GM18505 (cell line): ENCODE measurements around the gene BMPR1A.
"Not testable (repeated sequence)": the region's sequence is repeated elsewhere in the genome, so short reads cannot be mapped to it uniquely, and the experiment has no call there.

Experiments
- ATAC-seq: cut with Tn5 transposase; IDR thresholded peaks from one replicate; pipeline ENCODE4 v1.9.1; 2021; ENCODE audit not compliant: unreplicated experiment
- POLR2A ChIP-seq: IDR thresholded peaks from 4 replicates; pipeline ENCODE4 v1.6.1; 2011; ENCODE audit warnings: borderline replicate concordance; ENCODE audit not compliant: insufficient read depth, insufficient read length; ENCODE audit errors: extremely low read depth

The BMPR1A gene

DNA sequence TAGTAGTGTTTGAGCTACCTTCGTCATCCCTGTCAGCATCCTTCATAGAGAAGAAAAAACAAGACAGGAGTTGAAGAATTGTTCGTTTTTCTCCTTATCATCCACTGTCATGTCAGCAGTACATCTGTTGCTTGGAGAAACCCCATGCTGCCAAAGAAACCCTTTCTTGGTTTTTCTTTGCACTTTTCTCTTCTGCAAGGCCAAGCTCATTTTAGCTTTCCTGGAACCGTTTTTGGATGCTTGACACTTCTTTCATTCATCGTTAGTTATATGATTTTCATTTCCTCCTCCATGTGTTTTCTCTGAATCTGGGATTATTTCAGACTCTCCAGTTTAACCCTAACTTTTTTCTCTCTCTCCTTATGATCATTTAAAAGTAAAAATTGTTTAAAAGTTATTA, 142.1 kb downstream of the BMPR1A start:
- no peak for ATAC-seq
- TF ChIP-seq POLR2A: no peak

DNA sequence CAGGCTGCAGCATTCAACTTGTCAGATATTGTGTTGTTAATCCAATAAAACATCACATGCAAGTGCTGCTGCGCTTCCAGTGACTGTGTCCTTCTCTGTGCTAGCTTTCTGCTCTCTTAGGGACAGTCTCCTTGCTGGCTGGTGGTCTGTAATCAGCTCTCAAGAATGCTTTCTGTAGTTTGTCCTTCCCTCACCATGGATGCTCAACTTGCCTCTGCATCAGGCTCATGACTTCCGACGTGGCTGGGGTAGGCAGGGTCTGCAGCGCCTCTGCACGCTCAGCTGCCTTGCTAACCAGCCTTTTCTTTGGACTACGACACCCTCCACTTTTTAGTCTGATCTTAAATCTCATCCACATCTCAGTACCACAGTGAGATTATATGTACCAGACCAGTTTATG, 142.7 kb downstream of the BMPR1A start:
- ATAC-seq: no peak
- TF ChIP-seq POLR2A: no peak

- no peak for TF ChIP-seq POLR2A
- ATAC-seq: no peak
Observed at GRCh38 chr10:86899670-86900276, 143.4 kb downstream of the BMPR1A start.

DNA sequence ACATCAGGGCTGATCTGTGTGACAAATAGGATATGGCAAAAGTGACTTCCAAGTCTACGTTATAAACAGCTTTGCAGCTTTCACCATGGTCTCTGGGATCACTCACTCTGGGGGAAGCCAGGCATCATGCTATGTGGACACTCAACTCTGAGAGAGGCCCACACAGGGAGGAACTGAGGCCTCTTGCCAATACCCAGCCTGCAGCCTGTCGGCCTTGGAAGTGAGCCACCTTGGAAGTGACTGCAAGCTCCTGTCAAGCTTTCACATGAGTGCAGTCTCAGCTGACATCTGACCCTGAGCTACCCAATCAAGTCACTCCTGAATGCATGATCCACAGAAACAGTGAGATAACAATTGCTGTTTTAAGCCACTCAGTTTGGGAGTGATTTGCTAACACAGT, 144.5 kb downstream of the BMPR1A start:
- no peak for ATAC-seq
- TF ChIP-seq POLR2A: no peak

DNA sequence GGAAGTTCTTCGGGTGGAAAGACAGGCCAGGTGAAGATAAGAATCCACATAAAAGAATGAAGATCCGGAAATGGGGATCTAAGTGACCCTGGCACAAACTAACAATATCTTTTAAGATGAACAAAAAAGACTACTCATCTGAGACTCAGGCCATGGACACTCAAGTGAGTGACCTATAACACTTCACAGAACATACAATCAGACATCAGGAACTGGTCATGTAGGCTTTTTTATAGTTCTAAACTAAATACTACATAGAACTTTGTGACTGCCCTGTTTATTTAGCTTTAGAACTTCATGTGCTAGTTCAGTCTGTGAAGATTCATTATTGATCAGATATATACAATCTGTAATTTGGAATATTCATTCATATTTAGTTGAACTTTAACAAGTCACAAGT, 148.2 kb downstream of the BMPR1A start:
- ATAC-seq: no peak
- TF ChIP-seq POLR2A: no peak

- TF ChIP-seq POLR2A: no peak
- ATAC-seq: no peak
Observed at GRCh38 chr10:86905429-86905828, 149.0 kb downstream of the BMPR1A start.

DNA sequence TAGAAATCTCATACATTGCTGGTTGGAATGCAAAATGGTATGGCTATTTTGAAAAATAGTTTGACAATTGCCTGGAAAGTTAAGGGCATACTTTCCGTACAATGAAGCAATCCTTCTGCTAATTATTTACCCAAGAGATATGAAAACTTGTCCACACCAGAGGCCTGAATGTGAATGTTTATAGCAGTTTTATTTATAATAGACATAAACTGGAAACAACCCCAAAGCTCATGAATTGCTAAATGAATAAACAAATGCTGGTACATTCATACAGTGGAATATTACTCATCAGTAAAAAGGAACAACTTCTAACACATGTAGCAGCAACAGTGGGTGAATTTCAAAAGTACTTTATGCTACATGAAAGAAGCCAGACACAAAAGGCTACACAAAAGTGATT, 158.3 kb downstream of the BMPR1A start:
- ATAC-seq: no peak
- TF ChIP-seq POLR2A: no peak

DNA sequence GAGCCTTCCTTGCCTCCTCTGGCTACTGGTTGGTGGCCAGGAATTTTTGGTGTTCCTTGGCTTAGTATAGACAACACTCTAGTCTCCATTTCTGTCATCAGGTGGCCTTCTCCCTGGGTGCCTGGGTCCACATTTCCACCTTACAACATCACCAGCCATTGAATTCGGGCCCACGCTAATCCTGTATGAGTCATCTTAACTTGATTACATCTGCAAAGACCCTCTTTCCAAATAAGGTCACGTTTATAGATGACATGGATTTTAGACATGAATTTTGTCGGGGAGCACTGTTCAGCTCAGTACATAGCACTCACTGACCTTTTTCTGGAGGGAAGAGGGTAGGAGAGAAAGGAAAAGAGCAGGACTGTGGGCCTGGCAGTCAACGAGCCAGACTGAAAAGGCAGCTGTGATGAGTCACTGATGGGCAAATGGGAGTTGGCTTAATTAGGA, 161.6 kb downstream of the BMPR1A start:
- no peak for TF ChIP-seq POLR2A
- ATAC-seq: no peak

- no peak for TF ChIP-seq POLR2A
- ATAC-seq: no peak
Observed at GRCh38 chr10:86922553-86922961, 166.1 kb downstream of the BMPR1A start.

GRCh38 chr10:86929468-86930380, 173.3 kb downstream of the BMPR1A start:
- no peak for TF ChIP-seq POLR2A
- ATAC-seq: no peak

DNA sequence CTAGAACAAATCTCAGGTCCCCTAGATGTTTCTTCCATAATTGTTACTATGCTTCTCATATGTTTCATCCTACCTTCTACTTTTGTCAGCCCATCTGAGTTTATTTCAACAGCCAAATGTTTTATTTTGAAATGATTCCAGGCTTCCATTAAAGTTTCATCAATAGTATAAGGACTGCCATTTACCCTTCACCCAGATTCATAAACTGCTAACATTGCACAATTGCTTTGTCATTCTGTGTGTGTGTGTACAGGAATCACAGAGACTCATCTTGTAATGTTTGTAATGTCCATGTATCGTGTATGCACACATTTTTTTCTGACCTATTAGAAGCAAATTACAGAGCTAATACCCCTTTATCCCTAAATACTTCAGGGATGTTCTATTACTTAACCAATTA, 175.5 kb downstream of the BMPR1A start:
- no peak for TF ChIP-seq POLR2A
- ATAC-seq: no peak

DNA sequence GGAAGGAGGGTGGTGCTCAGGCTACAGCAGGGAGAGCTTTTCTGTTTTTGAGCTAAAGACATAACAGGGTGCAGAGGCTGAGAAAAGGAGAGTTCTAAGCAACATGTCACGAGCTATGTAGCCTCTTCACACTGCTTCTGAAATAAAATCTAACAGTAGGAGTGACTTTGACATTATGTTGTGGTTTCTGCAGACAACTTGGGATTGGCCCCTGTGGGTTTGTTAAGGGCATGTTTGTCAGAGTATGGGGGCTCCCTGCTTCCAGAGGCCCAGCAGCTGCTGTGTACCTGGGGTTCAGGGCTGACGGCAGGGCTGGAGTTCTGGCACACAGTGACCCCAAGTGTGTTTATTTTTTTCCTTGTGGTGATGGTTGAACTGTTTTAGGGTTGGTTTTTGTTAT, 176.3 kb downstream of the BMPR1A start:
- no peak for TF ChIP-seq POLR2A
- ATAC-seq: no peak

DNA sequence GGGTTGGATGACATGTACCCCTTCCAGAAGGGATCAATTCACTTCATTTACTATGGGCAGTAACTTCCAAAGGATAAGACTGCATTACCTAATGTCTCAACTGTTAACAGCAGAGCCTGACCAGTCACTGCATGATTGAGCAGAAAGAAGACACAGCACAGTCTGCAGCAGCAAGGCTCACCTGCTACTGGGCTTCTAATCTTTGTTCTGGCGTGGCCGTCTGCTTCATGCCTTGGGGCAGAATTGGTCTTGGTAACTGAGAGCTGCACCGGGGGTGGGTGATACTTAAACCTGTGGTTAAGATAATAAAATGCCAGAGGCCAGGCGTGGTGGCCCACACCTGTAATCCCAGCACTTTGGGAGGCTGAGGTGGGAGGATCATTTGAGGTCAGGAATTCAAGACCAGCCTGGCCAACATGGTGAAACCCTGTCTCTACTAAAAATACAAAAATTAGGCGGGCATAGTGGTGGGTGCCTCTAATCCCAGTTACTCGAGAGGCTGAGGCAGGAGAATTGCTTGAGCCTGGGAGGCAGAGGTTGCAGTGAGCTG, 177.8 kb downstream of the BMPR1A start:
- not testable (repeated sequence) for ATAC-seq
